GM21360 (cell line): Measurements from ENCODE around the gene PRICKLE4.

Experiments
- ATAC-seq: cut with Tn5 transposase; IDR thresholded peaks from one replicate; pipeline ENCODE4 v1.9.1; 2021; ENCODE audit warnings: mild to moderate bottlenecking, moderate library complexity; ENCODE audit not compliant: unreplicated experiment

PRICKLE4 gene

DNA sequence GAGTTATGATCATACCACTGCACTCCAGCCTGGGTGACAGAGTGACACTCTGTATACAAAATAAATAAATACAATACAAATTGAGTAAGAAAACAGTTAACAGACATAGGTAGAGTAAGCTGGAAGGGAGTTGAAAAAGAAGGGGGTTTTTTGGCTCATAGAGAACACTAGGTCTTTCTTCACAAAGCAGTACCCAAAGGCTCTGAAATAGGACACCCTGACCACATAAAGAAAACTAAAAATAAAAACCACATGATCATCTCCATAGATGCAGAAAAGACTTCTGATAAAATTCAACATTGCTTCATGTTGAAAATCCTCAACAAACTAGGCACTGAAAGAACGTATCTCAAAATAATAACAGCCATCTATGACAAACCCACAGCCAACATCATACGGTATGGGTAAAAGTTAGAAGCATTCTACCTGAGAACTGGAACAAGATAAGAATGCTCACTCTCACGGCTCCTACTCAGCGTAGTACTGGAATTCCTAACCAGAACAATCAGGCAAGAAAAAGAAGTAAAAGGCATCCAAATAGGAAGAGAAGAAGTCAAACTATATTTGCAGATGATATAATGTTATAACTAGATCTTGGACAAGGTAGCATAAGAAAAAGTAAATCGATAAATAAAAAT lies 55.6 kb downstream of the PRICKLE4 start:
- no peak for ATAC-seq

DNA sequence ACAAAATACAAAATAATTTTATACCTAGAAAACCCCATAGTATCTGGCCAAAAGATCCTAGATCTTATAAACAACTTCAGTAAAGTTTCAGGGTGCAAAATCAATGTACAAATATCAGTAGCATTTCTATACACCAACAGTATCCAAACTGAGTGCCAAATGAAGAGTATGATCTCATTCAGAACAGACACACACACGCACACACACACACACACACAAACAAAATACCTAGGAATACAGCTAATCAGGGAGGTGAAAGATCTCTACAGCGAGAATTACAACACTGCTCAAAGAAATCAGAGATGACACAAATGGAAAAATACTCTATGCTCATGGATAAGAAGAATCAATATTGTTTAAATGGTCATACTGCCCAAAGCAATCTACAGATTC lies 56.1 kb downstream of the PRICKLE4 start:
- no peak for ATAC-seq
